H1 (cell line): ENCODE measurements around the gene UAP1. TPM values are rescaled to one million over a fixed set of nuclear protein-coding genes. Genes with fewer than 3 reads are reported as not detected.

ENCODE experiments used
- EGR1 ChIP-seq: IDR thresholded peaks from 2 replicates; pipeline ENCODE4 v1.6.1; 2011; ENCODE audit warnings: low read depth, low read length, borderline replicate concordance
- GTF2F1 ChIP-seq: IDR thresholded peaks from 2 replicates; pipeline ENCODE4 v1.6.1; 2012; ENCODE audit warnings: low read depth, low read length, improper control_type of control experiment, borderline replicate concordance
- SP4 ChIP-seq: IDR thresholded peaks from 2 replicates; pipeline ENCODE4 v1.6.1; 2012; ENCODE audit warnings: low read length, inconsistent platforms
- polyA plus RNA-seq, 7 experiments: library from polyadenylated mRNA; depleted of rRNA in 3 of 7; stranded (reverse) in 5 of 7; unstranded in 2 of 7; fragments of >200 nt in 5 of 7; fragments of 200-250 nt in 2 of 7; gene quantifications; 1 replicate in 5 of 7; 2 replicates in 1 of 7; 4 replicates in 1 of 7; pipeline versions ENCODE4 v1.2.1 to v1.2.3, GENCODE V29; 2011 to 2013; ENCODE audit warnings: missing spikeins in 2 of 7, mixed read lengths in 2 of 7
- total RNA-seq: library from RNA; stranded (reverse); fragmentation: NEBNext Ultra II Directional; extraction: Animal tissue kit (Norgen Biotek cat#: 25700); gene quantifications from 2 replicates; pipeline ENCODE4 v1.2.1, GENCODE V29; 2021

The UAP1 gene
- total and polyA plus RNA-seq, 2 of the 8 experiments (the other 6 are each of a cell fraction or from before 2014, with no cell fraction given), result 9.4 to 32.9 TPM

GRCh38 chr1:162538815-162539431 is 22.6 kb upstream of the UAP1 start (continued):
- no peak for TF ChIP-seq GTF2F1
- no peak for TF ChIP-seq SP4
- no peak for TF ChIP-seq EGR1
- TF ChIP-seq, all 59 proteins: peak for 0
